HG03354 (cell line): ENCODE data around the gene MRPL47.
A peak's percentile ranks its signal among the peaks of the same experiment; 100 is the strongest.
"Not testable (repeated sequence)": the region's sequence is repeated elsewhere in the genome, so short reads cannot be mapped to it uniquely, and the experiment has no call there.

Source experiments
- ATAC-seq: cut with Tn5 transposase; IDR thresholded peaks from one replicate; pipeline ENCODE4 v1.9.1; 2021; ENCODE audit warnings: mild to moderate bottlenecking; ENCODE audit not compliant: unreplicated experiment, poor library complexity, severe bottlenecking

MRPL47 gene

DNA sequence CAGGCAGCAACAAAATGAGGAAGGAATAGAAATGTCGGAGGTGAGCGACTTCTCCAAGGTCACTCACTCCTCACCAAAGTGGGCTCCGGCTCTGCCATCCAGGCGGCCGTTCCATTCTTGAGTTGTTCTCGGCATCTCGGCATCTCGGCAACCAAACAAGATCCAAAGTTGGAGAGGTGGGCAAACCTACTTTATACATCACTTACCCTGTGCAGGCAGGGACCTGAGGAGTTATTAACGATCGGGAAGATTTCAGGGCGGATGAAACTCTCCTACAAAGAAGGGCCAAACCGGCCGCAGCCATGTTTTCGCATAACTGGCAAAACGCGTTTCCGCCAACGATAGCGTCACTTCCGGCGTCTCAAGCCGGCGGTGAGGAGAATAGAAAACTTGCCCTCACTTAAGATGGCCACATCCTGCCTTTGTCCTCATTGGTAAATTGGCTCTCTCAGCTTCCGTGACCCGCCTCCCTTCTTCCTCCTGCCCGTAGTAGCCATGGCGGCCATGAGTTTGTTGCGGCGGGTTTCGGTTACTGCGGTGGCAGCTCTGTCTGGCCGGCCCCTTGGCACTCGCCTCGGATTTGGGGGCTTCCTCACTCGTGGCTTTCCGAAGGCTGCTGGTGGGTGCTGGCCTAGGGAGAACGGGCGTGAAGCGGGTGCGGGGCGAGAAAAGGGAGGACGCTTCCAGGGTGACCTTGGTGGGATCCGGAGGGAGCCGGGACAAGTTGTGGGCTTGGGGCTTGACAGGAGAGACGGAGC lies at the start of gene MRPL47, which contains the start of gene NDUFB5:
Gene MRPL47, minus strand, starts transcription at position 318 of the 758 bp plus-strand sequence. Its CDS starts 14 bp downstream, at position 304.
Gene NDUFB5, plus strand, starts transcription at position 474 of the 758 bp plus-strand sequence. Its CDS starts 22 bp downstream, at position 496.
- ATAC-seq: peak; percentile 98

GRCh38 chr3:179653096-179653797 lies 48.8 kb upstream of the MRPL47 start:
- ATAC-seq: peak; percentile 61

DNA sequence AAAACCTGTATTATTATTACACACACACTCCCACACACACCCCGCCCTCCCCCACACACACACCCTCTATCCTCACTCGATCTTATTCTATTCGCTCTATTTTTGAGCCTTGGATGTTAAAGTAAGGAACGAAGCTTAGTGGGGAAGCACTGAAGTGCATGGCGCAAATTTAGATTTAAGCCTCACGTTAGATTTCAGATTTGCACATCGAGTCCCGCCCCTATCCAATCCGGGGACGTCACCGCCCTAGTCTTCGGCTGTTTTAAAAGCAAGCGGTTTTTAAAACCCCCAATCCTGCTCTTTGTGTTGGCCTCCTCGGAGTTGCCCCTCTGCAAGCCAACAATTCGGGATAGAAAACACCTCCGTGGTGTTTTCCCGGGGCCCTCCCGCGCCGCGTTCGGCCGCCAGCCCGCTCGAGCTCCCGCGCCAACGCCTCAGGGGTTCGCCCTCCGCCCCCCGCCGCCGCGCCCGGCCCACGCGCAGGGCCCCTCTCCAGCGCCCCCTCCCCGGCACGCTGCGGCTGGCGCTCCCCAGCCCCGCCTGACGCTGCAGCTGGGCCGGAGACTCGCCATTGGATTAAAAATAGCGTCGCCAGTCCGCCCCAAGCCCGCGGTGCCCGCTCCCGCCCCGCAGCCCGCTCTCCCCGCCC lies 48.1 kb upstream of the MRPL47 start, which contains the start of gene USP13:
Gene USP13, plus strand, starts transcription at position 594 of the 649 bp plus-strand sequence. CDS start 186 bp downstream, outside the sequence.
- peak; percentile 73 for ATAC-seq

GRCh38 chr3:179651687-179652446 lies 47.4 kb upstream of the MRPL47 start:
- no peak for ATAC-seq

DNA sequence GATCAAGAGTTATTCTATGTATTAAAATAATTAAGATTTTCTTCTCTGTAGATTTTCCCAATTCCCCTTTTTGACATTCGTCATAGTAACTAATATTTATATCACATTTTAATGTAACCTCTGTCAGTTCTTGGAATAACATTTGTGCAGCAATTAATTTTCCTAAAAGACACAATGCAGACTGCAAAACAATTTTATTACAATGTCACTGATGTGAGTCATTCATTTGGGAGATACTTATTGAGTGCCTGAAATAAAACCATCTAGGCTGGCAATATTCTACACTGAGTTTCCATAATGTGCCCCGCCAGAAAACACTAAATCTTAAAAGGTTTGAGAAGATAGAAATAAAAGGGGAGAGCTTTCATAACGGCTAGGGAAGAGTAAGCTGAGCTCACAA lies 41.7 kb upstream of the MRPL47 start:
- no peak for ATAC-seq

- not testable (repeated sequence) for ATAC-seq
These were observed 39.4 kb upstream of the MRPL47 start for GRCh38 chr3:179643837-179644236.

GRCh38 chr3:179642871-179643270 lies 38.4 kb upstream of the MRPL47 start:
- no peak for ATAC-seq

GRCh38 chr3:179640469-179640868 lies 36.0 kb upstream of the MRPL47 start:
- ATAC-seq: no peak

DNA sequence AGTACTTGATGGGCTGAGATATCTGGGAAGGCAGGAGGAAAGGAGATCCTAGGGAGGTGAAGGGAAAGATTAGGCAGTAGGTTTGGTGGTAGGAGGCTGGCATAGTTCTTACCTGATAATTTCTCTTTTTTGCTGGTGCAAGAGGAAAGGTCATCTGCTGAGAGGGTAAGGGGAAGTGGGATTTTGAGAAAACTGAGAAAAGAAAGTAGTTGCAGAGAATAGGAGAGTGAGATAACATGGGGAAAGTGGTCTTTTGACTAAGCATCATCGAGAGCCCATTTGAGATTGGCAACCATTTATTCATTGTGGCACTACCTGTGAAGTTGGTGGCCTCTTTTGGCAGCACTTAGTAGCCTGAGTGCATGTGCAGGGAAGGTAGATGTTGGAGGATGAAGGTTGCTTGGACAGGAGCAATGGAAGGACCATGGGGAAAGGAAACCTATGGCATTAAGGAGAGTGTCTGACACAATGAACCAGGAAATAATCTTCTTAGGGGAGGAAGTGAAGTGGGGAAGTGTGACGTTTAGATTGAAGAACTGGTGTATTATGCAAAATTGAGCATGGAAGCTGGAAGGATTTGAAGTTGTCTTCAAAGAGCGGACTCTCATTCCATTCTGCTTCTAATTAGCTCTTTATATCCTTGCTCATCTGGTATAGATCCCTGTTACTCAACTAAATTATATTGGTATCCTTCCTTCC lies 26.5 kb upstream of the MRPL47 start:
- ATAC-seq: no peak

DNA sequence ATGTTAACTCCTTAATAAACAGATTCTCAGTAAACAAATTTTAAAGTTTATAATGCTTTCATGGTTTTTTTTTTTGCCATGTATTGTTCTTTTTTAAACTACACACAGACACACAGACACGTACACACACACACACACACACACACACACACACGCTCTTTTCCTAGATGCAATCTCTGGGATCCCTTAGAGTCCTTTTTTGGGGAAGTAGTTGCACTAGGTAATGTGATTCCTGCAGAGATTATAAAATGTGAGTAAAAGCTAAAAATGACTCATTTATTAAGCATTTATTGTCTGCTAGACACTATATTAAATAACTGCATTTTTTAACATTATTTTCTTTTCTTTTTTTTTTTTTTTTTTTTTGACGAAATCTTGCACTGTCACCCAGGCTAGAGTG lies 20.0 kb upstream of the MRPL47 start:
- no peak for ATAC-seq

GRCh38 chr3:179622023-179622422 lies 17.6 kb upstream of the MRPL47 start:
- no peak for ATAC-seq

- ATAC-seq: no peak
These were observed 11.2 kb upstream of the MRPL47 start for GRCh38 chr3:179615458-179616173.

GRCh38 chr3:179613807-179614206 lies 9.4 kb upstream of the MRPL47 start:
- no peak for ATAC-seq

GRCh38 chr3:179610066-179610465 lies 5.6 kb upstream of the MRPL47 start:
- ATAC-seq: no peak

GRCh38 chr3:179608931-179609720 lies 4.7 kb upstream of the MRPL47 start:
- ATAC-seq: peak; percentile 44

- ATAC-seq: no peak
These were observed 2.2 kb upstream of the MRPL47 start for GRCh38 chr3:179606534-179607085.

- ATAC-seq: no peak
These were observed 607 bp downstream of the MRPL47 start for GRCh38 chr3:179603831-179604230.
